HG03460 (cell line): ENCODE data around the gene GNAZ.

ENCODE experiments used
- ATAC-seq: cut with Tn5 transposase; IDR thresholded peaks from one replicate; pipeline ENCODE4 v1.9.1; 2021; ENCODE audit not compliant: unreplicated experiment

GNAZ gene

GRCh38 chr22:23075525-23076216 lies 5.4 kb downstream of the GNAZ start:
- no peak for ATAC-seq

GRCh38 chr22:23076896-23077572 lies 6.7 kb downstream of the GNAZ start:
- ATAC-seq: no peak

GRCh38 chr22:23077627-23078461 lies 7.5 kb downstream of the GNAZ start:
- no peak for ATAC-seq

GRCh38 chr22:23078462-23078787 lies 8.1 kb downstream of the GNAZ start:
- no peak for ATAC-seq

- ATAC-seq: no peak
Measured at GRCh38 chr22:23079240-23079768, 9.0 kb downstream of the GNAZ start.

GRCh38 chr22:23079814-23080521 lies 9.6 kb downstream of the GNAZ start:
- ATAC-seq: no peak

- ATAC-seq: no peak
Measured at GRCh38 chr22:23080613-23081290, 10.4 kb downstream of the GNAZ start.

GRCh38 chr22:23082534-23083314 lies 12.4 kb downstream of the GNAZ start:
- ATAC-seq: no peak

GRCh38 chr22:23083315-23084021 lies 13.1 kb downstream of the GNAZ start:
- no peak for ATAC-seq

- no peak for ATAC-seq
Measured at GRCh38 chr22:23084453-23085350, 14.4 kb downstream of the GNAZ start.

GRCh38 chr22:23085351-23085671 lies 15.0 kb downstream of the GNAZ start:
- no peak for ATAC-seq

- no peak for ATAC-seq
Measured at GRCh38 chr22:23085785-23086184, 15.5 kb downstream of the GNAZ start.

- ATAC-seq: no peak
Measured at GRCh38 chr22:23086263-23086662, 15.9 kb downstream of the GNAZ start.

- ATAC-seq: no peak
Measured at GRCh38 chr22:23086787-23087186, 16.5 kb downstream of the GNAZ start.

- no peak for ATAC-seq
Measured at GRCh38 chr22:23088199-23088604, 17.9 kb downstream of the GNAZ start.

GRCh38 chr22:23089010-23089409 lies 18.7 kb downstream of the GNAZ start:
- ATAC-seq: no peak

GRCh38 chr22:23089633-23090456 lies 19.5 kb downstream of the GNAZ start:
- ATAC-seq: no peak
